HG03442 (cell line): Measurements from ENCODE around the gene STRAP.
"Not testable (repeated sequence)": the region's sequence is repeated elsewhere in the genome, so short reads cannot be mapped to it uniquely, and the experiment has no call there.

ENCODE experiments used
- ATAC-seq: cut with Tn5 transposase; IDR thresholded peaks from one replicate; pipeline ENCODE4 v1.9.1; 2021; ENCODE audit warnings: mild to moderate bottlenecking, moderate library complexity; ENCODE audit not compliant: unreplicated experiment

The STRAP gene

GRCh38 chr12:15919418-15919817 lies 37.2 kb downstream of the STRAP start:
- no peak for ATAC-seq

GRCh38 chr12:15924956-15925355 lies 42.8 kb downstream of the STRAP start:
- ATAC-seq, result no peak

DNA sequence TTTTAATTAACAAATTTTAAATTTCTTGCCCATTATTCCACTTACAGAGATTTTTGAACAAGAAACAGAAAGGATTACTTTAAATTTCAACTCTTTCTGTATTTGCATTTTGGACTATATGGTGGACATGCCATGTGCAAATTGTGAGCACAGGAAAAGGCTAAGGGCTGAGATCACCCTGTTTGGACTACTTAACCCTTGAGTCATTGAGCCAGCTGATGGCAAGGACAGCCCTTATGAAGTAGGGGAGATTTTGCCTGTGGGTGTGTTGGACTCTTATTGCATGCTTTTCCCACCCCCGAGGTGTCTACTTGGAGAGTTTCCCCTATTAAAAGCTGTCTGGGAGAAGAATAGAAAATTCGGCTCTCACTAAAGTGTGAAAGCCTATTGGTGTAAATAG lies 46.2 kb downstream of the STRAP start:
- no peak for ATAC-seq

DNA sequence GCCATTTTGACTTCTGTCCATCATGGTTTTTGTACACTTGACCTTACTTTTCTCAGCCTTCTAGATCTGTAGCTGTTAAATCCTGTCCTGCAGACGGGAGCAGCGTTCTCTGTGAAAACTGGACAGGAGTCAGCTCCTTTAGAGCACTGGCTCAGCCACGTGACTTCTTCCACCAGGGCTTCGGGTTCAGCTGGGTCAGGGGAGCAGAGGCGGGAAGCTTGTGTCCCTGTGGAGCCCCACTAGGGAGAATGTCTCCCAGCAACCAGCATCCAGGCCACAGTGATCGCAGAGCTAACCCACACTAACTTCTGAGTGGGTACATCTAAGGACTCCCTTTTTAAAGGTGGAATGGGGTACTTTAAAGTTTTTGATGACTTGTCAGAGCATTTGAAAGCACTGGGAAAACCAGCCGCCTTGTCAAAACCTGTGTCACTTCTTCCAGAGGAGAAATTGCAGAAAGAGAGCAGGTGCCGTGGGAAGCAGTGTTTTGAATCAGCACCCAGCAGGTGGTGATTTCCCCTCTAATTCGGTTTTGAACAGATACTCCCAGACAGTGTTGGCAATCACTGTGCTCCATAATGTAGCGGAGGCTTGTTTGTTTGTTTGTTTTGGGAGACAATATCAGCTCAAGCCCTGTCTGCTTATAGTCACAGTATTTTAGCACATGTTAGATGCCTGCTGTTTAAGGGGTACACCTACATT lies 46.8 kb downstream of the STRAP start:
- ATAC-seq, result no peak

DNA sequence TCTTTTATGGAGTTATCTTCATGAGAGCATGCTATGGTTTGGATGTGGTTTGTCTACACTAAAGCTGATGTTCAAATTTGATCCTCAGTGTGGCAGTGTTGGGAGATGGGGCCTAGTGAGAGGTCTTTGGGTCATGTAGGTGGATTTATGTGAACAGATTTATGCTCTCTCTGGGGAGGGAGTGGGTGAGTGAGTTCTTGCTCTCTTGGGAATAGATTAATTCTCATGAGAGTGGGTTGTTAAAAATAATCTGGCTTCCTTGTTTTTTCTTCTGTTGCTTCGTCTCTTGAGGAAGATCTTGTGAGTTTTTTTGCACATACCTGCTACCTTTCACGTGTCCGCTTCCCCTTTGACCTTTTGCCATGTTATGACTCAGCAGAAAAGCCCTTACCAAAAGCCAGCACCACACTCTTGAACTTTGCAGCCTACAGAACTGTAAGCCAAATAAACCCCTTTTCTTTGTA lies 49.4 kb downstream of the STRAP start:
- peak; percentile 59 for ATAC-seq

- no peak for ATAC-seq
Measured at GRCh38 chr12:15932327-15932726, 50.1 kb downstream of the STRAP start.

GRCh38 chr12:15932971-15933370 lies 50.8 kb downstream of the STRAP start:
- ATAC-seq, result no peak

- ATAC-seq, result no peak
Measured at GRCh38 chr12:15933751-15934150, 51.6 kb downstream of the STRAP start.

- no peak for ATAC-seq
Measured at GRCh38 chr12:15936751-15937150, 54.6 kb downstream of the STRAP start.

DNA sequence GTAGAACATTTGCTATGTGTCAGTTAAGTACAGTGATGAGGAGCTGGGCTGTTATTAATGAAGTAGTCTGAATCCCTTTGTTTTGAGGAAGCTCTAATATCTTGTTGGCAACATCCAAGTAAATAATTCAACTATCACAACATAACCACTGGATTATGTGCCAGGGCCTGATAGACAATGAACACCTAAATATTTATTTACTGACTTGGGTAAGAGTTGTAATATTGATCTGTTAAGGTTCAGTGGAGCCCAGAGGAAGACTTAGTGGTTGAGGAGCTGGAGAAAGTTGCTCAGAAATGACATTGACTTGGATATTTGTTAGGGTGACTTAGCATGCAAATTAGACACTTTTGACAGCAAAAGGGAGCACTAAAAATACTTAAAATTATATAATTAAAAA lies 55.7 kb downstream of the STRAP start:
- ATAC-seq, result no peak

DNA sequence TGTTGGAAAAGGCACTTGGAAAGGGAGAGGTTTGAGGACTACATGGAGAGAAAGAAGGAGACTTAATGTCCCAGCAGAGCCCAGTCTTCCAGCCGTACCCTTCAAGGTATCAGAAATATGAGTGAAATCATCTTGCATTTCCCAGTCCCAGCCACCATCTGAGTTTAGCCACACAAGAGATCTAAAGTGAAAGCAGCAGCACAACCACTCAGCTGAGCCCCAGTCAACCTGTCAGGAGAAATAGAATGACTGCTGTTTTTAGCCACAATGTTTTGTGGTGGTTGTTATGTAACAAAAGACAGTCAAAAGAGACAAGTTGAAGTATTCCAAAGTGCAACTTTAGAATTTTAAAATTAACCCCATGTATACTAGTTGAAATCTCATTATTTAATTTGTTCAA lies 56.9 kb downstream of the STRAP start:
- no peak for ATAC-seq

- no peak for ATAC-seq
Measured at GRCh38 chr12:15942475-15942874, 60.3 kb downstream of the STRAP start.

- ATAC-seq, result not testable (repeated sequence)
Measured at GRCh38 chr12:15943519-15943918, 61.3 kb downstream of the STRAP start.

- ATAC-seq, result not testable (repeated sequence)
Measured at GRCh38 chr12:15948461-15948860, 66.3 kb downstream of the STRAP start.
